SU-DHL-6 (cell line): ENCODE data around the gene RAC2.

Source experiments
- EZH2phosphoT487 ChIP-seq: fragments of 200-600 bp; sonication (generic), shearing (Covaris generic); conservative IDR thresholded peaks from 2 replicates; pipeline ENCODE4 v1.6.1; 2018; ENCODE audit warnings: mild to moderate bottlenecking, antibody characterized with exemption, low read length, moderate library complexity, mixed read lengths
- TF ChIP-seq, protein P1 (sequence below): fragments of 200-600 bp; sonication (generic); IDR thresholded peaks from one replicate; pipeline ENCODE4 v1.5.1; 2017; ENCODE audit warnings: antibody characterized with exemption, mild to moderate bottlenecking, low read length, moderate library complexity; ENCODE audit not compliant: insufficient read depth, poor library complexity, severe bottlenecking

- TF ChIP-seq, protein P1, sequence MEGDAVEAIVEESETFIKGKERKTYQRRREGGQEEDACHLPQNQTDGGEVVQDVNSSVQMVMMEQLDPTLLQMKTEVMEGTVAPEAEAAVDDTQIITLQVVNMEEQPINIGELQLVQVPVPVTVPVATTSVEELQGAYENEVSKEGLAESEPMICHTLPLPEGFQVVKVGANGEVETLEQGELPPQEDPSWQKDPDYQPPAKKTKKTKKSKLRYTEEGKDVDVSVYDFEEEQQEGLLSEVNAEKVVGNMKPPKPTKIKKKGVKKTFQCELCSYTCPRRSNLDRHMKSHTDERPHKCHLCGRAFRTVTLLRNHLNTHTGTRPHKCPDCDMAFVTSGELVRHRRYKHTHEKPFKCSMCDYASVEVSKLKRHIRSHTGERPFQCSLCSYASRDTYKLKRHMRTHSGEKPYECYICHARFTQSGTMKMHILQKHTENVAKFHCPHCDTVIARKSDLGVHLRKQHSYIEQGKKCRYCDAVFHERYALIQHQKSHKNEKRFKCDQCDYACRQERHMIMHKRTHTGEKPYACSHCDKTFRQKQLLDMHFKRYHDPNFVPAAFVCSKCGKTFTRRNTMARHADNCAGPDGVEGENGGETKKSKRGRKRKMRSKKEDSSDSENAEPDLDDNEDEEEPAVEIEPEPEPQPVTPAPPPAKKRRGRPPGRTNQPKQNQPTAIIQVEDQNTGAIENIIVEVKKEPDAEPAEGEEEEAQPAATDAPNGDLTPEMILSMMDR, result no peak
- TF ChIP-seq EZH2phosphoT487, result no peak
Observed at GRCh38 chr22:37292641-37293040, 48.6 kb upstream of the RAC2 start.
